Measurements from ENCODE around the gene ZFPM1.

The ZFPM1 gene

DNA sequence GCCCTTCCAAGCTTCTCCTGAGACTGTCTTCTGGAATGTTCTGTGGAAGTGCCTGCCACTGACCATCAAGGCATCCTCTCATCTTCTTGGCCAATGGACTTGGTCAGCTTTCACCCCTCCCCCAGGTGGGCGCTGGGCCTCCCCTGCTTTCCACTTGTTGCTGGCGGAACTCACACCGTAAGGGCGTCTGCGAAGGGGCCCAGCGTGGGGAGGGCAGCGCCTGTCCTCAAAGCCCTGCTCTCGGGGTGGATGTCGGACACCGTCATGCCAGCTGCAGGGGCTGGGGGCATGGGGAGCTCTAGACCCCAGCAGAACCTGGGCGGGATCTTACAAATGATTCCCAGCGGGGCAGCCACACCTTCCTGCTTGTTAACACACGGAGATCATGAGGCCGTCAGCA is 11.6 kb upstream of the ZFPM1 start:
- no peaks in the 10 kb centered on the region for H3K36me3 Mint-ChIP-seq (ENCODE audit: low read depth)

GRCh38 chr16:88442383-88442726 is 10.7 kb upstream of the ZFPM1 start:
- no peak overlapping the region for H3K4me3 Mint-ChIP-seq
- H3K27me3 Mint-ChIP-seq (ENCODE audit: low read depth), result peaks cover 1% of the 10 kb centered on the region

More for the DNA sequence above, 11.6 kb upstream of the ZFPM1 start:
- Mint-ChIP-seq H3K27ac (no peak overlapping the region), H3K4me1 (no peaks in the 10 kb centered on the region), H3K4me3 (no peak overlapping the region), H3K27me3 (ENCODE audit: low read depth) (no peaks in the 10 kb centered on the region), H3K9me3 (no peaks in the 10 kb centered on the region)
- TF ChIP-seq CTCF (IDR thresholded peaks at IDR 0.05; ENCODE audit: unreplicated experiment in 3 of 3), result no peak

GRCh38 chr16:88442727-88443576 is 10.1 kb upstream of the ZFPM1 start:
- peaks cover 6% of the 10 kb centered on the region for H3K27me3 Mint-ChIP-seq (ENCODE audit: low read depth)
- TF ChIP-seq CTCF (IDR thresholded peaks at IDR 0.05; ENCODE audit: unreplicated experiment in 3 of 3), result peak; percentile 96 to 97 (median 96)

More at GRCh38 chr16:88442383-88442726, 10.7 kb upstream of the ZFPM1 start:
- H3K4me1 Mint-ChIP-seq, result no peaks in the 10 kb centered on the region
- no peaks in the 10 kb centered on the region for H3K9me3 Mint-ChIP-seq
- no peak for TF ChIP-seq CTCF (IDR thresholded peaks at IDR 0.05; ENCODE audit: unreplicated experiment in 3 of 3)
- H3K27ac Mint-ChIP-seq, result no peak overlapping the region
- H3K36me3 Mint-ChIP-seq (ENCODE audit: low read depth), result no peaks in the 10 kb centered on the region

GRCh38 chr16:88444826-88445582 is 8.1 kb upstream of the ZFPM1 start:
- TF ChIP-seq CTCF (IDR thresholded peaks at IDR 0.05; ENCODE audit: unreplicated experiment in 3 of 3), result no peak
- Mint-ChIP-seq H3K27me3 (ENCODE audit: low read depth) (peaks cover 6% of the 10 kb centered on the region), H3K4me3 (no peak overlapping the region), H3K4me1 (no peaks in the 10 kb centered on the region), H3K27ac (no peak overlapping the region), H3K9me3 (no peaks in the 10 kb centered on the region), H3K36me3 (ENCODE audit: low read depth) (no peaks in the 10 kb centered on the region)

More at GRCh38 chr16:88442727-88443576, 10.1 kb upstream of the ZFPM1 start:
- no peaks in the 10 kb centered on the region for H3K36me3 Mint-ChIP-seq (ENCODE audit: low read depth)
- H3K4me3 Mint-ChIP-seq, result no peak overlapping the region
- H3K9me3 Mint-ChIP-seq, result no peaks in the 10 kb centered on the region
- H3K27ac Mint-ChIP-seq, result no peak overlapping the region
- H3K4me1 Mint-ChIP-seq, result no peaks in the 10 kb centered on the region

DNA sequence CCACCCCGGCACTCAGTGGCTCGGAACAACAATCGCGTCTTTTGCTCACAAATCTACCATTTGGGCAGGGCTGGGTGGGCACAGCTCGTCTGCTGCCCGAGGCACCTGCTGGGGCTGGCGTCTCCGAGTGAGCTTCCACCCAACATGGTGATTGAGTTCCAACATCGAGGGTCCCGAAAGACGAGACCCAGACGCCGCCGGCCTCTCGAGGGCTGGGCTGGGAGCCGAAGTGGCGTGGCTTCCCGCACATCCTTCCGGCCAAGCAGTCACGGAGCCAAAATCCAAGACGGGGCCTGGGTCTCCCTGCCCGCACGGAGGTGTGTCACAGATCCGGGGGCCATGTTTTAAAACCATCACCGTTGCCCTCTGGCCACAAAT is 7.5 kb upstream of the ZFPM1 start:
- no peak for TF ChIP-seq CTCF (IDR thresholded peaks at IDR 0.05; ENCODE audit: unreplicated experiment in 3 of 3)
- Mint-ChIP-seq H3K4me1 (no peaks in the 10 kb centered on the region), H3K9me3 (no peaks in the 10 kb centered on the region), H3K27ac (no peak overlapping the region), H3K36me3 (ENCODE audit: low read depth) (no peaks in the 10 kb centered on the region), H3K4me3 (no peak overlapping the region), H3K27me3 (ENCODE audit: low read depth) (peaks cover 8% of the 10 kb centered on the region)
